Stimulated activated CD4-positive, alpha-beta T cell treated with anti-CD3 and anti-CD28 coated beads, Interleukin-2, amount 100 ng/mL, for 4 hours (primary cell): Measurements from ENCODE around the gene TPSD1.
"Not testable (repeated sequence)": the region's sequence is repeated elsewhere in the genome, so short reads cannot be mapped to it uniquely, and the experiment has no call there.

ENCODE experiments used
- DNase-seq: peaks from one replicate; pipeline ENCODE4 v3.0.0-alpha.2; 2020; ENCODE audit warnings: low read depth

The TPSD1 gene

GRCh38 chr16:1282324-1282973 lies 26.6 kb downstream of the TPSD1 start:
- DNase-seq: no peak

GRCh38 chr16:1283296-1283695 lies 27.4 kb downstream of the TPSD1 start:
- DNase-seq: no peak

- DNase-seq: no peak
These were observed 28.2 kb downstream of the TPSD1 start for GRCh38 chr16:1283996-1284616.

- DNase-seq: no peak
These were observed 30.0 kb downstream of the TPSD1 start for GRCh38 chr16:1285669-1286512.

GRCh38 chr16:1286513-1287094 lies 30.7 kb downstream of the TPSD1 start:
- no peak for DNase-seq

- no peak for DNase-seq
These were observed 32.3 kb downstream of the TPSD1 start for GRCh38 chr16:1287982-1288670.

- DNase-seq: peak; percentile 21
These were observed 33.1 kb downstream of the TPSD1 start for GRCh38 chr16:1288813-1289476.

- no peak for DNase-seq
These were observed 33.6 kb downstream of the TPSD1 start for GRCh38 chr16:1289477-1289866.

- DNase-seq: no peak
These were observed 34.2 kb downstream of the TPSD1 start for GRCh38 chr16:1290063-1290501.

- no peak for DNase-seq
These were observed 35.1 kb downstream of the TPSD1 start for GRCh38 chr16:1290860-1291575.

- no peak for DNase-seq
These were observed 35.7 kb downstream of the TPSD1 start for GRCh38 chr16:1291576-1291974.

GRCh38 chr16:1292208-1292607 lies 36.3 kb downstream of the TPSD1 start:
- not testable (repeated sequence) for DNase-seq

GRCh38 chr16:1292808-1293207 lies 36.9 kb downstream of the TPSD1 start:
- DNase-seq: not testable (repeated sequence)

GRCh38 chr16:1293921-1294656 lies 38.2 kb downstream of the TPSD1 start:
- DNase-seq: no peak

- DNase-seq: no peak
These were observed 39.6 kb downstream of the TPSD1 start for GRCh38 chr16:1295465-1295864.

- DNase-seq: not testable (repeated sequence)
These were observed 40.8 kb downstream of the TPSD1 start for GRCh38 chr16:1296688-1297017.

- DNase-seq: no peak
These were observed 41.3 kb downstream of the TPSD1 start for GRCh38 chr16:1297018-1297696.

- DNase-seq: no peak
These were observed 42.5 kb downstream of the TPSD1 start for GRCh38 chr16:1298406-1298805.

GRCh38 chr16:1299012-1299867 lies 43.4 kb downstream of the TPSD1 start:
- DNase-seq: no peak
